ENCODE data around the gene HCAR2.

Gene HCAR2

DNA sequence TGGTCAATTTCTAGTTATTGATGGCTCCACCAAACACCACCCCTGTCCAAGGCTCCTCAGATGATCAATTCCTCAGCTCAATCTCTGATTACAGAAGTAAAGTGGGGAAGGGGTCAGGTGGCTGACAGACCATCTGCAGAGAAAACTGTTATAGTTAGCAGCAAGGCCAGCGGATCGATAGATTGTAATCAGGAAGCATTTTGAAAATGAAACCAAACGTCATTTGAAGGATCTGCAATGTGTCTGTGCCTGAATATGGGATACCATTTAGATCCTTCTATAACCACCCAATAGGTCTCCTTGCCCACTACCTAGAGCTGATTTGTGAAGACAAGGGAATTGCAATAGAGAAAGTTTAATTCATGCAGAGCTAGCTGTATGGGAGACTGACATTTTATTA lies 11.6 kb downstream of the HCAR2 start:
- TF ChIP-seq FOXP2 (optimal IDR thresholded peaks at IDR 0.05; ENCODE audit: borderline replicate concordance, extremely low read depth, extremely low read length, insufficient read depth) = no peak
- no peak for TF ChIP-seq SIN3A (IDR thresholded peaks at IDR 0.05; ENCODE audit: borderline replicate concordance, insufficient read depth, low read length)
- no peak for TF ChIP-seq TAF1 (IDR thresholded peaks at IDR 0.05; ENCODE audit: borderline replicate concordance, insufficient read depth, low read length)
- TF ChIP-seq, protein P1, sequence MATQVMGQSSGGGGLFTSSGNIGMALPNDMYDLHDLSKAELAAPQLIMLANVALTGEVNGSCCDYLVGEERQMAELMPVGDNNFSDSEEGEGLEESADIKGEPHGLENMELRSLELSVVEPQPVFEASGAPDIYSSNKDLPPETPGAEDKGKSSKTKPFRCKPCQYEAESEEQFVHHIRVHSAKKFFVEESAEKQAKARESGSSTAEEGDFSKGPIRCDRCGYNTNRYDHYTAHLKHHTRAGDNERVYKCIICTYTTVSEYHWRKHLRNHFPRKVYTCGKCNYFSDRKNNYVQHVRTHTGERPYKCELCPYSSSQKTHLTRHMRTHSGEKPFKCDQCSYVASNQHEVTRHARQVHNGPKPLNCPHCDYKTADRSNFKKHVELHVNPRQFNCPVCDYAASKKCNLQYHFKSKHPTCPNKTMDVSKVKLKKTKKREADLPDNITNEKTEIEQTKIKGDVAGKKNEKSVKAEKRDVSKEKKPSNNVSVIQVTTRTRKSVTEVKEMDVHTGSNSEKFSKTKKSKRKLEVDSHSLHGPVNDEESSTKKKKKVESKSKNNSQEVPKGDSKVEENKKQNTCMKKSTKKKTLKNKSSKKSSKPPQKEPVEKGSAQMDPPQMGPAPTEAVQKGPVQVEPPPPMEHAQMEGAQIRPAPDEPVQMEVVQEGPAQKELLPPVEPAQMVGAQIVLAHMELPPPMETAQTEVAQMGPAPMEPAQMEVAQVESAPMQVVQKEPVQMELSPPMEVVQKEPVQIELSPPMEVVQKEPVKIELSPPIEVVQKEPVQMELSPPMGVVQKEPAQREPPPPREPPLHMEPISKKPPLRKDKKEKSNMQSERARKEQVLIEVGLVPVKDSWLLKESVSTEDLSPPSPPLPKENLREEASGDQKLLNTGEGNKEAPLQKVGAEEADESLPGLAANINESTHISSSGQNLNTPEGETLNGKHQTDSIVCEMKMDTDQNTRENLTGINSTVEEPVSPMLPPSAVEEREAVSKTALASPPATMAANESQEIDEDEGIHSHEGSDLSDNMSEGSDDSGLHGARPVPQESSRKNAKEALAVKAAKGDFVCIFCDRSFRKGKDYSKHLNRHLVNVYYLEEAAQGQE (IDR thresholded peaks at IDR 0.05; ENCODE audit: insufficient read depth in 1 of 2, low read depth in 2 of 2, low read length in 2 of 2) = no peak
- TF ChIP-seq POLR2AphosphoS5 (IDR thresholded peaks at IDR 0.05; ENCODE audit: low read depth, low read length) = no peak

DNA sequence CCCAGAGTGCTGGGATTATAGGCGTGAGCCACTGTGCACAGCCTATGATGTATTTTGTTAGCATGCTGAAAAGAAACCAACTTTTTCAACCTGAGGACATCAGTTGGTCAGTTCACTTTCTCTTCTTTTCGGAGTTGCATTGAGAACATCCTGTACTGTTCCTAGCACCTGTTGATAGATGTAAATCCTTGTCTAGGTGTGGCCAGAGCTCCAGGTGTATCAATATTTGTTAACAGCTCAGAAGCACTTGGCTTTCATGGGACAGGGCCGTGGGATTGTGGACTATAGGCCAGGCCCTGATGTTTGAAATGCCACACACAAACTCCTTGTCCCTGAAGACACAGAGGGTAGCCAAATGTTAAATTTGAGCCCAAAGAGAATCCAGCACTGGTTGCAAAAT lies 14.9 kb downstream of the HCAR2 start:
- TF ChIP-seq TAF1 (IDR thresholded peaks at IDR 0.05; ENCODE audit: borderline replicate concordance, insufficient read depth, low read length) (no peak), FOXP2 (optimal IDR thresholded peaks at IDR 0.05; ENCODE audit: borderline replicate concordance, extremely low read depth, extremely low read length, insufficient read depth) (no peak), POLR2AphosphoS5 (IDR thresholded peaks at IDR 0.05; ENCODE audit: low read depth, low read length) (no peak), SIN3A (IDR thresholded peaks at IDR 0.05; ENCODE audit: borderline replicate concordance, insufficient read depth, low read length) (no peak)
- TF ChIP-seq, protein P1 (IDR thresholded peaks at IDR 0.05; ENCODE audit: insufficient read depth in 1 of 2, low read depth in 2 of 2, low read length in 2 of 2) = no peak

DNA sequence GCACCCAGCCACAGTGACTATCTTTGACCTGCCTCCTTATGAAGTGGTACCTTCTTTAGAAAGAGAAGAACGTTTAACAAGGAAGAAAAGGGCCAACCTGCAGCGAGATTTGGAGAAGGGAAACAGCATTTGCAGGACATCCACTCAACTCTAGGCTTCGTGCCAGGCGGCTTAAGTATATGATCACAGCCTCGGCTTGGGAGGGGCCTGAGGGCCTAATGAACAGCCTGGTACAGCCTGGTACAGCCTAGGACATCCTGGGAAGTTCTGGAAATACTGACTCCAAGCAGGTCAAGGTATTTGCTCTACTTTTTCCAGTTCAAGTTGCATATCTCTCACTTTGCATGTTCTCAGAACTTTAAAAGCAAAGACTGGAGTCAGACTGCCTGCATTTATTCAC lies 16.1 kb downstream of the HCAR2 start:
- TF ChIP-seq, protein P1 (IDR thresholded peaks at IDR 0.05; ENCODE audit: insufficient read depth in 1 of 2, low read depth in 2 of 2, low read length in 2 of 2) = no peak
- TF ChIP-seq FOXP2 (optimal IDR thresholded peaks at IDR 0.05; ENCODE audit: borderline replicate concordance, extremely low read depth, extremely low read length, insufficient read depth) = no peak
- TF ChIP-seq POLR2AphosphoS5 (IDR thresholded peaks at IDR 0.05; ENCODE audit: low read depth, low read length) = no peak
- TF ChIP-seq TAF1 (IDR thresholded peaks at IDR 0.05; ENCODE audit: borderline replicate concordance, insufficient read depth, low read length) = no peak
- no peak for TF ChIP-seq SIN3A (IDR thresholded peaks at IDR 0.05; ENCODE audit: borderline replicate concordance, insufficient read depth, low read length)

DNA sequence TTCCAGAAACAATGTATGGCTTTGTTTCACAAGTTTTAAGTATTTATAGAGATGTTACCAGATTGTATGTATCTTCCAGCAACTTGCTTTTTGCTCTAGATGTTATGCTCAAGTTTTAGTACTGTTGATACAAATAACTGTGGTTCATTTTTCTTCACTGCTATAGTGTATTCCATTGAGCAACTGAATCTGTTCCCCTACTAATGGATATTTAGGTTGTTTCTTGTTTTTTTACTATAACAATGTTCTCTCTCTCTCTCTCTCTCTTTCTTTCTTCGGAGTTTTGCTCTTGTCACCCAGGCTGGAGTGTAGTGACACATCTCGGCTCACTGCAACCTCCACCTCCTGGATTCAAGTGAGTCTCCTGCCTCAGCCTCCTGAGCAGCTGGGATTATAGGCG lies 16.6 kb downstream of the HCAR2 start:
- TF ChIP-seq POLR2AphosphoS5 (IDR thresholded peaks at IDR 0.05; ENCODE audit: low read depth, low read length) (no peak), TAF1 (IDR thresholded peaks at IDR 0.05; ENCODE audit: borderline replicate concordance, insufficient read depth, low read length) (no peak), FOXP2 (optimal IDR thresholded peaks at IDR 0.05; ENCODE audit: borderline replicate concordance, extremely low read depth, extremely low read length, insufficient read depth) (no peak), SIN3A (IDR thresholded peaks at IDR 0.05; ENCODE audit: borderline replicate concordance, insufficient read depth, low read length) (no peak)
- TF ChIP-seq, protein P1 (IDR thresholded peaks at IDR 0.05; ENCODE audit: insufficient read depth in 1 of 2, low read depth in 2 of 2, low read length in 2 of 2) = no peak

DNA sequence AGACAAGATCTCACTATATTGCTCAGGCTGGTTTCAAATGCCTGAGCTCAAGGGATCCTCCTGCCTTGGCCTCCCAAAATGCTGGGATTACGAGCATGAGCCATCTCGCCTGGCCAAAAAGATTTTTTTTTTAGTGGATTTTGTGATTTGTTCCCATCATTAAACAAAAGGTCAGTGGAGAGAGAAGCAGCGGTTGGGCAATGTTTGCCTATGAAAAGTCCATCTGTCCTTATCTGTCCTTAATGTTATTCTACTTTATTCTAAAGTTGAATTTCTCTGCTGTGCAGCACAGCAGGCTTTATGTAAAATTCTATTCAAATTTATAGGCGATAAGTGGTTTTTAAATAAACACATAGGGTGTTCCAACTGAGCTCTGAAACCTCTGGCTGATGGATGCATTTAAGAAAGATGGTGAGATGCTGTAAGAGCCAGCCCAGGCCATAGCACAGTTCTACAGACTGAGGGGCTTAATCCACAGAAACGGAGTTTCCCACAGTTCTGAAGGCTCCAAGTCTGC lies 18.8 kb downstream of the HCAR2 start:
- TF ChIP-seq, protein P1 (IDR thresholded peaks at IDR 0.05; ENCODE audit: insufficient read depth in 1 of 2, low read depth in 2 of 2, low read length in 2 of 2) = no peak
- TF ChIP-seq POLR2AphosphoS5 (IDR thresholded peaks at IDR 0.05; ENCODE audit: low read depth, low read length) (no peak), SIN3A (IDR thresholded peaks at IDR 0.05; ENCODE audit: borderline replicate concordance, insufficient read depth, low read length) (no peak), FOXP2 (optimal IDR thresholded peaks at IDR 0.05; ENCODE audit: borderline replicate concordance, extremely low read depth, extremely low read length, insufficient read depth) (no peak), TAF1 (IDR thresholded peaks at IDR 0.05; ENCODE audit: borderline replicate concordance, insufficient read depth, low read length) (no peak)
